ENCODE results near the gene KCNH6. TPM values are rescaled to one million over a fixed set of nuclear protein-coding genes. Genes with fewer than 3 reads are reported as not detected.

KCNH6 gene
- total and polyA plus RNA-seq, 4 donors = 0.09 TPM; not detected in 3

DNA sequence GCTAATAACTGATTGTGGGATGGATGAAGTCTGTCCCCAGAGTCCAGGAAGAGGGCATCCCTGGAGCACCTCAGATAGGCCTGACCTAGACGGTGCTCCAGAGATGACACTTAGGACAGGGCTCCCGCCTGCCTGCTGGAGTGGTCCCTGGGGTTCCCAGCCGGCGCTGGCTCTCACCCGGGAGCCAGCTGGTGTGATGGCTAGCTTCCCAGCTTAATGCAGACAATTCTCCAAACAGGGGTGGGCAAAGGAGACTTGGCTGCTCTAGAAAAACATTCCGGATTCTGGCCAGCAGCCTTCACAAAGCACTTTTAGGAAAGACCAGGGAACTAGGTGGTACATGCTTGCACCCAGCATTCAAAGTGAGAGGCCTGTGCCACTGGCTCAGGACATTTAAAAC, 27.7 kb upstream of the KCNH6 start:
- H3K4me3 ChIP-seq (ENCODE audit: low read depth in 1 of 3, low read length in 3 of 3) = no peak overlapping the region
- 92% methylated on average over 6 of the region's 6 CpGs for WGBS
- H3K9ac ChIP-seq (ENCODE audit: low read depth in 1 of 2, low read length in 2 of 2) = no peak overlapping the region
- no peak overlapping the region for H3K27ac ChIP-seq (ENCODE audit: low read depth in 1 of 2, low read length in 2 of 2)
- no peaks in the 10 kb centered on the region for H3K36me3 ChIP-seq (ENCODE audit: control insufficient read depth in 4 of 4, insufficient read depth in 3 of 4, low read depth in 1 of 4, low read length in 3 of 4)
- H3K27me3 ChIP-seq (ENCODE audit: control insufficient read depth in 4 of 4, insufficient read depth in 4 of 4, low read length in 3 of 4) = peaks cover 0 to under 1% (median 0%) of the 10 kb centered on the region in 4 donors
- TF ChIP-seq GABPA (IDR thresholded peaks at IDR 0.05 in 1 of 2, conservative IDR thresholded peaks at IDR 0.05 in 1 of 2) = no peak
- no peak for TF ChIP-seq FOXA1 (IDR thresholded peaks at IDR 0.05)
- TF ChIP-seq JUND (IDR thresholded peaks at IDR 0.05) = no peak
- no peak for TF ChIP-seq TAF1 (conservative IDR thresholded peaks at IDR 0.05)
- TF ChIP-seq, protein P1, sequence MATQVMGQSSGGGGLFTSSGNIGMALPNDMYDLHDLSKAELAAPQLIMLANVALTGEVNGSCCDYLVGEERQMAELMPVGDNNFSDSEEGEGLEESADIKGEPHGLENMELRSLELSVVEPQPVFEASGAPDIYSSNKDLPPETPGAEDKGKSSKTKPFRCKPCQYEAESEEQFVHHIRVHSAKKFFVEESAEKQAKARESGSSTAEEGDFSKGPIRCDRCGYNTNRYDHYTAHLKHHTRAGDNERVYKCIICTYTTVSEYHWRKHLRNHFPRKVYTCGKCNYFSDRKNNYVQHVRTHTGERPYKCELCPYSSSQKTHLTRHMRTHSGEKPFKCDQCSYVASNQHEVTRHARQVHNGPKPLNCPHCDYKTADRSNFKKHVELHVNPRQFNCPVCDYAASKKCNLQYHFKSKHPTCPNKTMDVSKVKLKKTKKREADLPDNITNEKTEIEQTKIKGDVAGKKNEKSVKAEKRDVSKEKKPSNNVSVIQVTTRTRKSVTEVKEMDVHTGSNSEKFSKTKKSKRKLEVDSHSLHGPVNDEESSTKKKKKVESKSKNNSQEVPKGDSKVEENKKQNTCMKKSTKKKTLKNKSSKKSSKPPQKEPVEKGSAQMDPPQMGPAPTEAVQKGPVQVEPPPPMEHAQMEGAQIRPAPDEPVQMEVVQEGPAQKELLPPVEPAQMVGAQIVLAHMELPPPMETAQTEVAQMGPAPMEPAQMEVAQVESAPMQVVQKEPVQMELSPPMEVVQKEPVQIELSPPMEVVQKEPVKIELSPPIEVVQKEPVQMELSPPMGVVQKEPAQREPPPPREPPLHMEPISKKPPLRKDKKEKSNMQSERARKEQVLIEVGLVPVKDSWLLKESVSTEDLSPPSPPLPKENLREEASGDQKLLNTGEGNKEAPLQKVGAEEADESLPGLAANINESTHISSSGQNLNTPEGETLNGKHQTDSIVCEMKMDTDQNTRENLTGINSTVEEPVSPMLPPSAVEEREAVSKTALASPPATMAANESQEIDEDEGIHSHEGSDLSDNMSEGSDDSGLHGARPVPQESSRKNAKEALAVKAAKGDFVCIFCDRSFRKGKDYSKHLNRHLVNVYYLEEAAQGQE (IDR thresholded peaks at IDR 0.05) = no peak
- TF ChIP-seq EGR1 (IDR thresholded peaks at IDR 0.05; ENCODE audit: low read depth in 2 of 2) = no peak
- no peak for TF ChIP-seq YY1 (IDR thresholded peaks at IDR 0.05)
- TF ChIP-seq HNF4A (conservative IDR thresholded peaks at IDR 0.05) = no peak
- TF ChIP-seq RAD21 (IDR thresholded peaks at IDR 0.05) = no peak
- no peak for TF ChIP-seq FOXA2 (IDR thresholded peaks at IDR 0.05)
- TF ChIP-seq HNF4G (IDR thresholded peaks at IDR 0.05) = no peak
- TF ChIP-seq, protein P2, sequence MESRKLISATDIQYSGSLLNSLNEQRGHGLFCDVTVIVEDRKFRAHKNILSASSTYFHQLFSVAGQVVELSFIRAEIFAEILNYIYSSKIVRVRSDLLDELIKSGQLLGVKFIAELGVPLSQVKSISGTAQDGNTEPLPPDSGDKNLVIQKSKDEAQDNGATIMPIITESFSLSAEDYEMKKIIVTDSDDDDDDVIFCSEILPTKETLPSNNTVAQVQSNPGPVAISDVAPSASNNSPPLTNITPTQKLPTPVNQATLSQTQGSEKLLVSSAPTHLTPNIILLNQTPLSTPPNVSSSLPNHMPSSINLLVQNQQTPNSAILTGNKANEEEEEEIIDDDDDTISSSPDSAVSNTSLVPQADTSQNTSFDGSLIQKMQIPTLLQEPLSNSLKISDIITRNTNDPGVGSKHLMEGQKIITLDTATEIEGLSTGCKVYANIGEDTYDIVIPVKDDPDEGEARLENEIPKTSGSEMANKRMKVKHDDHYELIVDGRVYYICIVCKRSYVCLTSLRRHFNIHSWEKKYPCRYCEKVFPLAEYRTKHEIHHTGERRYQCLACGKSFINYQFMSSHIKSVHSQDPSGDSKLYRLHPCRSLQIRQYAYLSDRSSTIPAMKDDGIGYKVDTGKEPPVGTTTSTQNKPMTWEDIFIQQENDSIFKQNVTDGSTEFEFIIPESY (IDR thresholded peaks at IDR 0.05) = no peak
- H3K9me3 ChIP-seq (ENCODE audit: control insufficient read depth in 4 of 4, low read length in 3 of 4) = no peaks in the 10 kb centered on the region
- DNase-seq (ENCODE audit: low spot score) = no peak
- H3K4me1 ChIP-seq (ENCODE audit: control insufficient read depth in 4 of 4, insufficient read depth in 4 of 4, low read length in 3 of 4) = no peaks in the 10 kb centered on the region

DNA sequence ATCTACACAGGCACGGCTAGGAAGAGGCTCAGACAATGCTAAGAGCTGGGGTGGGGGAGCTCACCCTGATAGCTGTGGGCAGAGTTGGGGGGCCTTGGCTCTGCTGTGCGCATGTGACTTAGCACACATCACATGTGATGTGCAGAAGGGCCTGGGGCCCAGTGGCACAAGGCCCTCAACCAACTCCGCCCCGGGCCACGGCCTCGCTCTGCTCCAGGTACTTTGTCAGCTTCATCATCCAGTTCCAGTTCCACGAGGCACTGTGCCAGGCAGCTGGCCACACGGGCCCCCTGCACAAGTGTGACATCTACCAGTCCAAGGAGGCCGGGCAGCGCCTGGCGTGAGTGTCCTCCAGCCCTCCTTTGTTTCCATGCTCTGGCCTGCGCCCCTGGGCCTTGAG, 27.0 kb upstream of the KCNH6 start:
- Histone ChIP-seq H3K4me3 (ENCODE audit: low read depth in 1 of 3, low read length in 3 of 3) (no peak overlapping the region), H3K36me3 (ENCODE audit: control insufficient read depth in 4 of 4, insufficient read depth in 3 of 4, low read depth in 1 of 4, low read length in 3 of 4) (no peaks in the 10 kb centered on the region), H3K9me3 (ENCODE audit: control insufficient read depth in 4 of 4, low read length in 3 of 4) (no peaks in the 10 kb centered on the region), H3K4me1 (ENCODE audit: control insufficient read depth in 4 of 4, insufficient read depth in 4 of 4, low read length in 3 of 4) (no peaks in the 10 kb centered on the region), H3K9ac (ENCODE audit: low read depth in 1 of 2, low read length in 2 of 2) (no peak overlapping the region), H3K27me3 (ENCODE audit: control insufficient read depth in 4 of 4, insufficient read depth in 4 of 4, low read length in 3 of 4) (peaks cover 0 to 4% (median 1%) of the 10 kb centered on the region in 4 donors), H3K27ac (ENCODE audit: low read depth in 1 of 2, low read length in 2 of 2) (no peak overlapping the region)
- TF ChIP-seq, protein P3, sequence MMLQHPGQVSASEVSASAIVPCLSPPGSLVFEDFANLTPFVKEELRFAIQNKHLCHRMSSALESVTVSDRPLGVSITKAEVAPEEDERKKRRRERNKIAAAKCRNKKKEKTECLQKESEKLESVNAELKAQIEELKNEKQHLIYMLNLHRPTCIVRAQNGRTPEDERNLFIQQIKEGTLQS (IDR thresholded peaks at IDR 0.05) = no peak
- TF ChIP-seq GABPA (IDR thresholded peaks at IDR 0.05 in 1 of 2, conservative IDR thresholded peaks at IDR 0.05 in 1 of 2) = no peak
- TF ChIP-seq FOXA1 (IDR thresholded peaks at IDR 0.05) = no peak
- TF ChIP-seq, protein P2 (IDR thresholded peaks at IDR 0.05) = no peak
- TF ChIP-seq, protein P4, sequence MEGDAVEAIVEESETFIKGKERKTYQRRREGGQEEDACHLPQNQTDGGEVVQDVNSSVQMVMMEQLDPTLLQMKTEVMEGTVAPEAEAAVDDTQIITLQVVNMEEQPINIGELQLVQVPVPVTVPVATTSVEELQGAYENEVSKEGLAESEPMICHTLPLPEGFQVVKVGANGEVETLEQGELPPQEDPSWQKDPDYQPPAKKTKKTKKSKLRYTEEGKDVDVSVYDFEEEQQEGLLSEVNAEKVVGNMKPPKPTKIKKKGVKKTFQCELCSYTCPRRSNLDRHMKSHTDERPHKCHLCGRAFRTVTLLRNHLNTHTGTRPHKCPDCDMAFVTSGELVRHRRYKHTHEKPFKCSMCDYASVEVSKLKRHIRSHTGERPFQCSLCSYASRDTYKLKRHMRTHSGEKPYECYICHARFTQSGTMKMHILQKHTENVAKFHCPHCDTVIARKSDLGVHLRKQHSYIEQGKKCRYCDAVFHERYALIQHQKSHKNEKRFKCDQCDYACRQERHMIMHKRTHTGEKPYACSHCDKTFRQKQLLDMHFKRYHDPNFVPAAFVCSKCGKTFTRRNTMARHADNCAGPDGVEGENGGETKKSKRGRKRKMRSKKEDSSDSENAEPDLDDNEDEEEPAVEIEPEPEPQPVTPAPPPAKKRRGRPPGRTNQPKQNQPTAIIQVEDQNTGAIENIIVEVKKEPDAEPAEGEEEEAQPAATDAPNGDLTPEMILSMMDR (IDR thresholded peaks at IDR 0.05; ENCODE audit: low read depth, low read length, missing input control) = no peak
- TF ChIP-seq, protein P5, sequence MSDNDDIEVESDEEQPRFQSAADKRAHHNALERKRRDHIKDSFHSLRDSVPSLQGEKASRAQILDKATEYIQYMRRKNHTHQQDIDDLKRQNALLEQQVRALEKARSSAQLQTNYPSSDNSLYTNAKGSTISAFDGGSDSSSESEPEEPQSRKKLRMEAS (IDR thresholded peaks at IDR 0.05) = no peak
- TF ChIP-seq RAD21 (IDR thresholded peaks at IDR 0.05) = no peak
- TF ChIP-seq JUND (IDR thresholded peaks at IDR 0.05) = no peak
- no peak for TF ChIP-seq SP1 (IDR thresholded peaks at IDR 0.05)
- no peak for TF ChIP-seq EGR1 (IDR thresholded peaks at IDR 0.05; ENCODE audit: low read depth in 2 of 2)
- TF ChIP-seq, protein P1 (IDR thresholded peaks at IDR 0.05) = no peak
- no peak for TF ChIP-seq RXRA (IDR thresholded peaks at IDR 0.05)
- no peak for DNase-seq (ENCODE audit: low spot score)
- 93% methylated on average over 12 of the region's 12 CpGs for WGBS
